Spleen (tissue), 7 donors: ENCODE measurements around the gene FYN.

Experiments used
- CTCF ChIP-seq, 11 experiments: fragments of 200-600 bp in 7 of 11; fragments of 450-650 bp in 4 of 11; sonication (generic) in 4 of 11; IDR thresholded peaks in 8 of 11; conservative IDR thresholded peaks in 3 of 11; 1 replicate in 7 of 11; 2 replicates in 4 of 11; pipeline versions ENCODE4 v1.4.0 to v1.8.0; 2016 to 2021; ENCODE audit warnings: antibody characterized with exemption in 11 of 11, inconsistent platforms in 4 of 11, mild to moderate bottlenecking in 1 of 11
- POLR2A ChIP-seq, 3 donors: fragments of 450-650 bp; IDR thresholded peaks; one replicate each; pipeline ENCODE4 v1.5.1; 2017; ENCODE audit warnings: antibody characterized with exemption in 3 of 3, mild to moderate bottlenecking in 1 of 3
- POLR2AphosphoS5 ChIP-seq, 3 donors: sonication (generic); formaldehyde crosslinking; IDR thresholded peaks; one replicate each; pipeline ENCODE4 v1.5.1; 2017; ENCODE audit warnings: antibody characterized with exemption in 3 of 3
- donor health status: DM: no; HTN: no; CAD: no; lungs with moderate emphysema.
- donor health status: DM: no; HTN: no; CAD: no.
- donor health status: DM: no; HTN: no; CAD: no.

GRCh38 chr6:111718326-111718725 is 154.9 kb downstream of the FYN start:
- TF ChIP-seq POLR2AphosphoS5 (IDR thresholded peaks at IDR 0.05) (no peak), CTCF (IDR thresholded peaks at IDR 0.05 in 8 of 11, conservative IDR thresholded peaks at IDR 0.05 in 3 of 11) (no peak), POLR2A (IDR thresholded peaks at IDR 0.05) (no peak)
